GM19240 (cell line): ENCODE measurements around the gene CMA1.
A peak's percentile ranks its signal among the peaks of the same experiment; 100 is the strongest.
"Not testable (repeated sequence)": the region's sequence is repeated elsewhere in the genome, so short reads cannot be mapped to it uniquely, and the experiment has no call there.

ENCODE experiments used
- DNase-seq: peaks from one replicate; pipeline ENCODE4 v3.0.0; 2011; ENCODE audit warnings: low spot score; ENCODE audit not compliant: insufficient read length

Gene CMA1, protein sequence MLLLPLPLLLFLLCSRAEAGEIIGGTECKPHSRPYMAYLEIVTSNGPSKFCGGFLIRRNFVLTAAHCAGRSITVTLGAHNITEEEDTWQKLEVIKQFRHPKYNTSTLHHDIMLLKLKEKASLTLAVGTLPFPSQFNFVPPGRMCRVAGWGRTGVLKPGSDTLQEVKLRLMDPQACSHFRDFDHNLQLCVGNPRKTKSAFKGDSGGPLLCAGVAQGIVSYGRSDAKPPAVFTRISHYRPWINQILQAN

DNA sequence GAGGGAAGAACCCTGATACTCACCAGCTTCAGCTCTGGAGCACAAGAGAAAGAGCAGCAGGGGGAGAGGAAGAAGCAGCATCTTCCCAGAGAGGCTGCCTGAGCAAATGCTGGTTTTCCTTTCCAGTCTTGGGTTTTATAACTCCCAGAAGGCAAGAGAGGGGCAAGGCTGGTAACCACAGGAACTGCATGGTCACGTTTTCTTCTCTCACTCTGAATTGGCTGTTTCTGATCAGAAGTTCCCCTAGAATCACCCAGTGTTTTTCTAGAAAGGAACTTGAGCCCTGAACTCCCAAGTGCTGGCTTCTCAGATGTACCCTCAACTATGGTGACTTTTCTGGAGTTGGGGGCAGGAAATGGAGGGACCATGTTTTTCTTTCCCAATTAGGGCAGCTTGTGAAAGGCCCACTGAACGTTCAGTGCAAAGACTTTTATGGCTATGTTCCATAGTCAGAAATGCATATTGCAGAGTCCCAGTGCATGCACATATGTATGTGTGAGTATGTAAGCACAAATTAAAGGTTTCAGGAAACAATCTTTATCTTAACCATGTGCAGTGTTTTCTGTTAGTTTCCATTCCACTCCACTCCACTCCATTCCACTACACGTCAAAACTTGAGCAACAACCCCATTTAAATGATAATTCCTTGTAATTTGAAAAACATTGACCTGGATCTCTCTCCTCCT lies at the start of gene CMA1:
Gene CMA1 (minus strand): TSS at position 111 of the 686 bp plus-strand sequence. CDS start 30 bp downstream, at position 81.
- DNase-seq: no peak

DNA sequence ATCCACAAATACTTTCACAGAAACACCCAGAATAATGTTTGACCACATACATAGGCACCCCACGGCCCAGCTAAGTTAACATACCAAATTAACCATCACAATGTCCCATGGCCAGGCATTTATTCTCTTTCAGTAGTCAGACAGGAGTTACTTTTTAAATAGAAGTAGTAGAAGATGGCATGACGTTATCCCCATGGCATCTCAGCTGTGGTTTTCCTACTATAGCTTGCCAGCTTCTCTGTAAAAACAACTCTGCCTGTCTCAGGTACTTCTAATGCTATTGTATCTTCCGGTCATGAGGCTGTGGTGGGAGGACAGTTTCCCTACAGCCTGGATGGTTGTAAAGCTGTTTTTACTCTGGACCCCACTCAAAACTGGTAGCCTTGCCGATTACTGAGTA lies 48.7 kb upstream of the CMA1 start:
- DNase-seq: no peak

DNA sequence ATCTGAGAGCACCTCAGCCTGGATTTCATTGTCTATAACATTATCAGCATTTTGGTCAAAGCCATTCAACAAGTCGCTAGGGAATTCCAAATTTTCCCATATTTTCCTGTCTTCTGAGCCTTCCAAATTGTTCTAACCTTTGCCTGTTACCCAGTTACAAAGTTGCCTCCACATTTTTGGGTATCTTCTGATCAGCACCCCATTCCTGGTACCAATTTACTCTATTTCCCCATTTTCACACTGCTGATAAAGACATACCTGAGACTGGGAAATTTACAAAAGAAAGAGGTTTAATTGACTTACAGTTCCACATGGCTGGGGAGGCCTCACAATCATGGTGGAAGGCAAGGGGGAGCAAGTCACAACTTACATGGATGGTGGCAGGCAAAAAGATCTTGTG lies 41.0 kb upstream of the CMA1 start:
- DNase-seq: not testable (repeated sequence)

DNA sequence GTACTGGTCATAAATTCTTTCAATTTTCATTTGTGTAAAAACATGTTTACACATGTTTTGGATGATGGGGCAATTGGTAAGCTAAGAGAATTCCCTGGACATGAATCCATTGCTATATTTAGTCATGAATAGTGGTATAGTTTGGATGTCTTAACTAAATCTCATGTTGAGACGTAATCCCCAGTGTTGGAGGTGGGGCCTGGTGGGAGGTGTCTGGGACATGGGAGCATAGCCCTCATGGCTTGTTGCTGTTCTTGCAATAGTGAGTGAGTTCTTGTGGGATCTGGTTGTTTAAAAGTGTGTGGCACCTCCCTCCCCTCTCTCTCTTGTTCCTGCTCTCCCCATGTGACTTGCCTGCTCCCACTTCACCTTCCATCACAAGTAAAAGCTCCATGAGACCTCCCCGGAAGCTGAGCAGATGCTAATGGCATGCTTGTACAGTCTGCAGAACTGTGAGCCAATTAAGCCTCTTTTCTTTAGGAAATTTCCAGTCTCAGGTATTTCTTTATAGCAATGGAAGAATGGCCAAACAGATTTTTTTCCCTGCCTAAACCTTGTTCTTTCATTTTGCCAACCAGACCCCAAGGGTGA lies 34.4 kb upstream of the CMA1 start:
- DNase-seq: no peak

DNA sequence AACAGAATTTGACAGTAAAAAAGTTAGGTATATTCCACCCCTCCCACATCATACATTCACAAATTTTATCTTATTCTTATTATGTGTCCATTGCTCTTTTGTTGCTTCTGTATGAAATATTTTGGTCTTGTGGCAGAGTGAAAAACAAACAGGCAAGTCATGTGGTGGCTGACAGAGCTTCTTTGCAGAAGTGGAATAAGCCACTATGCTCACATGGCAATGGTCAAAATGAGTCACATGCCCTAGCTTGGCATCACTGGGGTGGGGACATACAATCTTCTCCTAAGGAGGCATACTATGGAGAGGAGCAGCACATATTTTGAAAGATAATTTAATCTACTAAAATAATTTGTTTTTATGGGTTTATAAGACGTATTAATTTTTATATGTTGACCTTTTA lies 27.7 kb upstream of the CMA1 start:
- DNase-seq: no peak

DNA sequence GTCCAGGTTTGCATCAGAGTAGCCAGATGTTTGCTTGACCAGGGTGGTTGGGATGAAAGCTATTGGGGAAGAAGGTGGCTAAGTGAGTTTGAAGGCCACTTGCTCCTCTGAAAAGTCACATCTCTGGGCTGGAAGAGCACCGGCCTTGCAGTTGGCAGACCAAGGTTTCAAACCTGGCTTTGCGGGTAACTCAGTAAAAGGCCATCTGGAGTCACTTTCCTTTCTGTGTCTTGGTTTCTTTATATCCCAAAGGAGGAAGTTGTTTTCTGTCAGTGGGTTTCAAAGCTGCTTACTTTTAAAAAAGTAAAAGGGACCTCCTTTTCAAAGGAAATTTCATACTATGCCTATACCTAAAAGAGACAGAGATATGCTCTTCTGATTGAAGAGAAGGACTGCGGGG lies 26.2 kb upstream of the CMA1 start:
- no peak for DNase-seq

DNA sequence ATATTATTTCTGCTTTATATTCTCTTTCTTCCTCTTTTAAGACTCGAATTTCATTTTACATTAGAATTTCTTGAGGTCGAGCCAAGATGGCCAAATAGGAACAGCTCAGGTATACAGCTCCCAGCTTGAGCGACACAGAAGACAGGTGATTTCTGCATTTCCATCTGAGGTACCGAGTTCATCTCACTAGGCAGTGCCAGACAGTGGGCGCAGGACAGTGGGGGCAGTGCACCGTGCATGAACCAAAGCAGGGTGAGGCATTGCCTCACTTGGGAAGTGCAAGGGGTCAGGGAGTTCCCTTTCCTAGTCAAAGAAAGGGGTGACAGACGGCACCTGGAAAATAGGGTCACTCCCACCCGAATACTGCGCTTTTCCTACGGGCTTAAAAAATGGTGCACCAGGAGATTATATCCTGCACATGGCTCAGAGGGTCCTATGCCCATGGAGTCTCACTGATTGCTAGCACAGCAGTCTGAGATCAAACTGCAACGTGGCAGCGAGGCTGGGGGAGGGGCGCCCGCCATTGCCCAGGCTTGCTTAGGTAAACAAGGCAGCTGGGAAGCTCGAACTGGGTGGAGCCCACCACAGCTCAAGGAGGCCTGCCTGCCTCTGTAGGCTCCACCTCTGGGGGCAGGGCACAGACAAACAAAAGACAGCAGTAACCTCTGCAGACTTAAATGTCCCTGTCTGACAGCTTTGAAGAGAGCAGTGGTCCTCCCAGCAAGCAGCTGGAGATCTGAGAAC lies 18.0 kb upstream of the CMA1 start:
- not testable (repeated sequence) for DNase-seq

DNA sequence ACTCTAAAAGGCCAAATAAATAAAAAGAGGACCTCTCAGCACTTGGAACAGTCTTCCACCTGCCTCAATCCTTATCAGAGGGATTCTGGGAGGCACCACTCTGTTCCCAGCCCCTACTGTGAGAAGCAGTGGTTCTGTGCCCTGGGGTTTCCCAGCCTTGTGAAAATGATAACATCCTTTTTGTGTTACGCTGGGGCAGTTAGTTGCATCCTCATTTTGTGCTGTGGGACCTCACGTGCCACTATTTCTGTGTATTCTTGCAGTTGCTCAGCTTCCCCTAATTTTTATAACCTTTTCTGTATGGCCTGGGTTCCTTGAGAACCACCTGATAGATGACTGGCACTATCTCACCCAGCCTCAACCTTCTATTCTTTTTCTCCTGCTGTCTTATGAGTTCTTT lies 10.8 kb upstream of the CMA1 start:
- DNase-seq: no peak

DNA sequence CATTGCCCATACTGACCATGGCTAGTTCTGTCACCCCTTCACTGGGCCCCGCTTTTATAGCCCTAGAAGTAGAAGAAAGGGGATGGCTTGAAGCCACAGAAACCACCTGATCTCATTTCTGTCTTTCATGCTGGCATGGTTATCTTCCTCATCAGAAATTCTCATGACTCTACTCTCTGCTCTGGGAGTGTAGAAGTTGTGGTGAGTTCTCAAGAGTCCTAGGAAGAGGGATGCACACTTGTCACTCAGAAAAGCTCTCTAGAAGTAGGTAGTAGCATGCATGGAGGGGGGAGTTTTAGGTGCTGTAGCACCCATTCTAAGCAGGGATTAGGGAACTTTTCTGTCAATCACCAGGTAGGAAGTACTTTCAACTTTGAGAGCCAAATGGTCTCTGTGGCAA lies 6.1 kb upstream of the CMA1 start:
- no peak for DNase-seq

DNA sequence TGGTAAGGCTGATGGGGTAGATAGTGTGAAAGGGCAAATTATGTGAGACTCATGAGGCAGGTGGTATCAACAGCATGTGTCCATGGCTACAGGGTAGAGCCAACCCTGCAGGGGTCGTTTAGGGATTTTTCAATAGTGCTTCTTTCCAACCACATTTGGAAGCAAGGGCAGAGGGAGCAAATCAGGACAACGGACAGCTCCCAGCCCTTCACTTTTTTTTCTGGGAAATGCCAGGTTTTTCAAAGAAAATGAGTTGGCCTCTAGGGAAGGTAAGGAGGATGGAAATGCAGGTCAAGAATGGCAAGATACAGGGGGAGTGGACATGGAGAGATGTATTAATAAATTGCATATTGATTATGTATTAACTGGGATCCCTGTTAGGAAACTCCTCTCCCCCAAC lies 4.9 kb upstream of the CMA1 start:
- DNase-seq: no peak

DNA sequence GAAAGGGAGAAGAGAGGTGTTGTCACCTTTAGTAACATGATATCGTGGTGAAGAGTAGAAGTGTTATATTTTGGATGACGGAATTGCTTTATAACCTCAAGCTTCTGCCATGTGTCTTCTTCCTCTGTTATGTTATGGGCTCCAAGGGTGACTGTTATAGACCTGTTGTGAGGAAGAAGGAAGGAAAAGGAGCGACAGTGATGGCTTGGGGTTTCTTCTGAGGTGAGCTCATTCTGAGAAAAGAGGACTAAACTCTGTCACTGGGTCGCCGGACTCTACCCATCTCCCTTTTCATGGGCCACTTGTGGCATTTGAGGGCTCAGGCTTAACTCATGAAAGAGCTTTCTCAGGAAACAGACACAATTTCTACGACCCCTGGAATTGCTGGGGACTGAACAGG lies 1.6 kb downstream of the CMA1 start:
- no peak for DNase-seq

DNA sequence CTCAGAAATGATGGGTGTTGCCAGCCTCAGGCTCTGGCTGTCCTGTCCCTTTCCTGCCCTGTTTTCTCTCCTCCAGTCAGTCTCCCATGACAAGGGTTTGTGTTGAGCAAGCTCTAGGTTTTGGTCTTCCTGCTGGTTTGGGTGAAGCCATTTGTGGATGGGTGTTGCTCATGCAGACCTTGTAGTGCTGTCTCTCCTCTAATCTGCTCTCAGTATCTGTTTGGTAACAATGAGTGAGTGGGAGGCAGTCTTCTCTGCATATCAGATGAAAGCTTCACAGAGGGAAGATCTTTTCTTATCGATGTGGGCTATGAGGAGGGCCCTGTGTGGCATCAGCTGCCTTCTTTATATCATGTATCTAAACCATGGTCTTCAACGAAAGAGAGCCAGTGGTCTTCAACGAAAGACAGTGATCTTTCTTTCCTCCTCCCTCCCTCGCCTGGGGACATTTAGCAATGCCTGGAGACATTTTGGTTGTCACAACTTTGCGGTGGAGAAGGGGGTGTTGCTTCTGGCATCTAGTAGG lies 3.6 kb downstream of the CMA1 start:
- no peak for DNase-seq

DNA sequence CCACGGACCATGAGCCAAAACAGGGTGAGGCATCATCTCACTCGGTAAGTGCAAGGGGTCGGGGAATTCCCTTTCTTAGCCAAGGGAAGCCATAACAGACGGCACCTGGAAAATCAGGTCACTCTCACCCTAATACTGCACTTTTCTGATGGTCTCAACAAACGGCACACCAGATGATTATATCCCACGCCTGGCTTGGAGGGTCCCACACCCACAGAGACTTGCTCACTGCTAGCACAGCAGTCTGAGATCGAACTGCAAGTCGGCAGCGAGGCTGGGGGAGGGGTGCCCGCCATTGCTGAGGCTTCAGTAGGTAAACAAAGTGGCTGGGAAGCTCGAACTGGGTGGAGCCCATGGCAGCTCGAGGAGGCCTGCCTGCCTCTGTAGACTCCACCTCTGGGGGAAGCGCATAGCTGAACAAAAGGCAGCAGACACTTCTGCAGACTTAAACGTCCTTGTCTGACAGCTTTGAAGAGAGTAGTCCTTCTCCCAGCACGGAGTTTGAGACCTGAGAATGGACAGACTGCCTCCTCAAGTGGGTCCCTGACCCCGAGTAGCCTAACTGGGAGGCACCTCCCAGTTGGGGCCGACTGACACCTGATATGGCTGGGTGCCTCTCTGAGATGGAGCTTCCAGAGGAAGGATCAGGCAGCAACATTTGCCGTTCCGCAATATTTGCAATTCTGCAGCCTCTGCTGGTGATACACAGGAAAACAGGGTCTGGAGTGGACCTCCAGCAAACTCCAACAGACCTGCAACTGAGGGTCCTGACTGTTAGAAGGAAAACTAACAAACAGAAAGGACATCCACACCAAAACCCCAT lies 16.3 kb downstream of the CMA1 start:
- not testable (repeated sequence) for DNase-seq

DNA sequence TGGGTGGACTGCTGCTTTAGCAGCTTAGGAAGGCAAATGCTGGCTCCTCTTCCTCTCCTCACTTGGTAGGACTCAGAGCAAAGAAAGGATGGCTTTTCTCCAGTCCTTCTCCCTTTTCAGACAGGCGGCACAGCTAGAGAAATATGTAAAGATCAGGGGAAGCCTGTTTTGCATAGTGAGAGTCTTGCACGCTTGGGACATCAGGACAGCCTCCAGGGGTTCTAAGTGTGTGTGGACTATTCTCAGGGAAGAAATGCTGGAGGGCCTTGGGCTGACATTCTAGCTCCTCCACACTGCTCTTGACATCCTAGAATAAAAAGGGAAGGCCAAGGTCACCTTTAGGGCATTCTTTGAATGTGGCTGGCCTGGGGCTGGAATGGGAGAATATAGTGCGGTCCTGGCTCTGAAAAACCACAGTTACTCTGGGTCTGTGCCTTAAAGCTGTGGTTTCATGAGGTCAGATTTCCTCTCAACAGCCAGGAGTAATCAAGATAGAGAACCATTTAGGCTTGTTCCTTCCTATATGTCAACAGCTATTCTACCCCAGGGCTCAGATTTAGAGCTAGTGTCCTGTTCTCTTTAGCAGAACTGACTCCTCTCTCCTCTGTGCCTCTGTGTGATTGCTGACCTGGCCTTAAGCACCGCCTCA lies 24.3 kb downstream of the CMA1 start:
- DNase-seq: no peak

DNA sequence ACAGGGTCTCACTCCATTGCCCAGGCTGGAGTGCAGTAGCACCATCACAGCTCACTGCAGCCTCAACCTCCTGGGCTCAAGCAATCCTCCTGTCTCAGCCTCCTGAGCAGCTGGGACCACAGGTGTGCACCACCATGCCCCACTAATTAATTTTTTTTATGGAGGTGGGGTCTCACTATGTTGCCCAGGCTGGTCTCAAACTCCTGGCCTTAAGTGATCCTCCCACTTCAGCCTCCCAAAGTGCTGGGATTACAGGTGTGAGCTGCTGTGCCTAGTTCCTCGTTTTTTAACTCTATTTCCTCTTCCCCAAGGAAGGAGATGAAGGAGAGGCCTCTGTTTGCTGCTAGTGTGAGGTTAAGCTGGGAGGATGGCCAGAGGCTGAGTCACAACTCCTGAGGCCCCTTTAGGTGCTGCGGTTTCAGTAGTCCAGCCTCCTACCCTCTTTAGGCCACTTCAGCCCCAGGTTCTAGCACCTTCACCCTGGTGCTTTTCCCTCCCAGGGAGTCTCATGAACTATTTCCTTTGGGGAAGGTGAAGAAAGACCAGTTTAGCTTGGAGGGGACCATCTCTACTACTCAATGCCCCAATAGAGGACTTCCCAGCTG lies 25.3 kb downstream of the CMA1 start:
- not testable (repeated sequence) for DNase-seq

DNA sequence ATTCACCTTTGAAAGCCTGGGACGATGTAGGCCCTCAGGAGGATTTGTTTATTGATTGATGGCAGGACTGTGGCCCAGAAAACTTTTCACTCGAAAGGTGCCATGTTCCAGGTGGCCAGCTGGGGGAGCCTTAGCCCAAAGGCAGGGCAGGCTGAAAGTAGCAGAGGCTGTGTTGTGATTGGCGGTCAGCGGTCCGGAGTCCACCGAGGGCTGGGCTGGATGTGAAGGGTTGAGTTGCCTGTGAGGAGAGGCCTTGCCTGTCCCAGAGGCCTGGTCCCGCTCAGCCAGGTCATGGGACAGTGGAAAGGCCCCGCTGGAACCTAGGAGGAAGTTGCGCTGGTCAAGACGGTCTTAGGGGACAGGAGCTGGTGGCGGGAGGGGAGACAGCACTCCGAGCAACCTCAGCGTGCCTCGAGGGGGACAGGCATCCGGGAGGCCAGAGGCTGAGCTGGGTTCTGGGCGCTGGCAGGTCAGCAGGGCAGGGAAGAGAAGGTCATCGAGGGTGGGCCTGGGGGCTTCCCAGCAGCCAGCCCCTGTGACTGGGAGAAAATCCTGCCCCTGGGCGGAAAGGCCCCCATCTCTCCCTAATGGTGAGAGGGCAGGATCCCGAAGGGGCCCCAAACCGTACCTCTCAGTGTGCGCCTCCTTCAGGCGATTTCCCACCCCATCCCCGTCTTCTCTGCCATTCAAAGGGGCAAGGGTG lies 26.3 kb downstream of the CMA1 start:
- DNase-seq: peak; percentile 58

DNA sequence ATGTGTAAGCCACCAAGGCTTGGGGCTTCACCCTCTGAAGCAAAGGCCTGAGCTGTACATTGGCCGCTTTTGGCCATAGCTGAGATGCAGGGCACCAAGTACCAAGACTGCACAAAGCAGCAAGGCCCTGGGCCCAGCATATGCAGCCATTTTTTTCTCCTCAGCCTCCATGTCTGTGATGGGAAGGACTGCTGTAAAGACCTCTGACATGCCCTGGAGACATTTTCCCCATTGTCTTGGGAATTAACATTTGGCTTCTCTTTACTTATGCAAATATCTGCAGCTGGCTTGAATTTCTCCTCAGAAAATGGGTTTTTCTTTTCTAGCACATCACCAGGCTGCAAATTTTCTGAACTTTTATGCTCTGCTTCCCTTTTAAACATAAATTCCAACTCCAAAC lies 28.1 kb downstream of the CMA1 start:
- DNase-seq: not testable (repeated sequence)

DNA sequence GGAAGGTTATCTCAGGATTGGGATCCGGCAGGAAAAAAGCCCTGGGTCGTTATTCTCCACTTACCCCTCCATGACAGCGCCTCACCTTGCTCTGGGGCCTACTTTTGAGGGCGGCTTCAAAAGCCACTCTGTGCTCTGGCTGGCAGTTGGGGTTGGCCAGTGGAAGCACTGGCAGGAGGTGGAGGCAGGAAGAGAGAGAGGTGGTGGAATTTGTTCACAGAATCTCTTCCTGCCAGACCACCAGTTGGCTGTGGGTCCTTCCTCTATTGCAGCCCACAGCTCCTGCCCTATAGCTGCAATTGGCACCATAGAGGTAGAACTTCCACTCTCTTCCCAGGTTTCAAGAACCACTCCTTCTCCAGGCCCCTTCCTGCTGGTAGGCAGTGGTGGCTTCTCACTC lies 32.8 kb downstream of the CMA1 start:
- no peak for DNase-seq

DNA sequence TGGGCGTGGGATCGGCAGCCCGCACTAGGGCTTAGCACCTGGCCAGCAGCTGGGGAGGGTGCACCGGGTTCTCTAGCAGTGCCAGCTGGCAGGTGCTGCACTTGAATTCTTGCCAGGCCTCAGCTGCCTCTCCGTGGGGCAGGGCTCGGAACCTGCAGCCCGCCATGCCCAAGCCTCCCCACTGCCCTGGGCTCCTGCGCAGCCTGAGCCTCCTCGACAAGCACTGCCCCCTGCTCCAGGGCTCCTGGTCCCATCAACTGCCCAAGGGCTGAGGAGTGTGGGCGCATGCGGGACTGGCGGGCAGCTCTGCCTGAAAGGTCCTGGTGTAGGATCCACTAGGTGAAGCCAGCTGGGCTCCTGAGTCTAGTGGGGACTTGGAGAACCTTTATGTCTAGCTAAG lies 34.9 kb downstream of the CMA1 start:
- DNase-seq: no peak
